HG03575 (cell line): ENCODE measurements around the gene CACNA1D.

Experiments used
- ATAC-seq: cut with Tn5 transposase; IDR thresholded peaks from one replicate; pipeline ENCODE4 v1.9.1; 2021; ENCODE audit not compliant: unreplicated experiment, insufficient number of reproducible peaks, low FRiP score; ENCODE audit errors: extremely low read depth

CACNA1D gene

GRCh38 chr3:53668872-53669271 lies 174.5 kb downstream of the CACNA1D start:
- ATAC-seq = no peak

GRCh38 chr3:53670721-53671120 lies 176.3 kb downstream of the CACNA1D start:
- no peak for ATAC-seq

- no peak for ATAC-seq
These were observed 177.0 kb downstream of the CACNA1D start for GRCh38 chr3:53671192-53671960.

GRCh38 chr3:53671961-53672299 lies 177.5 kb downstream of the CACNA1D start:
- no peak for ATAC-seq

- ATAC-seq = no peak
These were observed 178.6 kb downstream of the CACNA1D start for GRCh38 chr3:53672981-53673380.

GRCh38 chr3:53673722-53674350 lies 179.4 kb downstream of the CACNA1D start:
- ATAC-seq = no peak

DNA sequence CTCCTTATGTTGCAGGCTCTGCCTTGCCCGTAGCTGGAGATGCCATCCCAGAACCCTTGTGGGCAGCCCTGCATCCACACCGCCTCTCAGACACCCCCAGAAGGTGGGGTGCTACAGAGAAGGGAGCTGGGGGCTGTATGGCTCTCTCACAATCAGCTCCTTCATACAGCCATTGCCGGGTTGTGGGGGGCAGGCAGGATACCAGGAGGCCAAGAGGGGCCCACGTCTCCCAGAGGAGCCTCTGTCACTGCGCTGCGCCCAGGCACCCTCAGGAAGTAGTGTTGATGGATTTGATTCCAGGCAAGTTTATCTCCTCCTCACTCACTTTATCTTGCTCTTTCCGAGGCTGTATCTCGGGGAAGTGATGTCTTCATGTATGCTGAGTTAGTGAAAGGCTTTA lies 180.2 kb downstream of the CACNA1D start:
- ATAC-seq = no peak

- no peak for ATAC-seq
These were observed 180.7 kb downstream of the CACNA1D start for GRCh38 chr3:53675022-53675697.

DNA sequence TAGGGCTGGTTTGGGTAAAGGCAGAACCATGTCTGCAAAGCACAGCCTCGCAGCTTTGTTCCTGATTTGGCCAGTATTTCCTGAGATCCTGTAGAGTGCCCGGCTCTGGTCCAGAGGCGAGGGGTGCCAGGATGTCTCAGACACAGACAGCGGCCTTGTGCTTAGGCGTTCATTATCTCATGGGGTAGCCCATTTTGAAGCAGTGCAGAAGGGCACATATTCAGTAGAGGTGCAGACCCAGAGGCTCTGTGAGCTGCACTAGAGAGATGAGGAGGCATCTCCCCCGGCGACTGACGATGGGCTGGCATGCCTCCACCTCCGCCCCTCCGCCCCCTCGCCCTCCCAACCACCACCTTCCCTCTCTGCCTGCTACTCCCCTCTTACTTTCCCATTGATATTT lies 181.5 kb downstream of the CACNA1D start:
- no peak for ATAC-seq

DNA sequence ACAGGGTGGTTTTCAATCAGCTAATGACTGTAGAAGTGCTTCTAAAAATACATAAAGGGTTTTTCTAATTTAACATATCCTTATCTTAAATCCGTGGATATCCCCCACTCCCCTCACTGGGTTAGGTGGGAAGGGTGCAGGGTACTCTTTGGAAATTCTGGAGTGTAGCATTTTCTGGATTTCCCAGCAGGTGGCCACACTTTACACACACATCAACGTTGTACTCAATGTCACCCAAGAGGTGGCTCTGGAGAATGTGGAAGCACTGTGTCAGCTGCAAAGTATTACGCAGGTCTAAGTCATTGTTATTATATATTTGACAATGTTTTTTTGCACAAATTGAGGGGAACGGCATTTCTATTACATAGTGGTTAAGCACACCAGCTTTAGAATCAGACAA lies 183.0 kb downstream of the CACNA1D start:
- ATAC-seq = no peak

DNA sequence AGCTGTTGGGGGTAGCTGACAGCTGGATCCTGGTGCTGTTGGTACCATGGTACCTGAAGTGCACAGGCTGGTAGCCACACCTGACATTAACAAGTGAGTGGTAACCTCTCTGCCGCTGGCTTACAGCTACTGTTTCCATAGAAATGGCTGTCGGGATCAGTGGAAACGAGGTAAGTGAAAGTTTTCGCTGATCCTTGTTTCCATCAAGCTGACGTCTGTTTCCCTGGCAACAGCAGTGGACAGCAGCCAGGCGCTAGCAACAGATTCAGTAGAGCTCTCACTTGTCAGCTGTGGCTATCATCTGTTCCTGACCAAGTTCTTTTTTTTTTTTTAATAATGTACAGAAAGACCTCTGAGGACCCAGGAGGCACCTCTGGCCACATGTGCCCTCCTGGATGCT lies 185.6 kb downstream of the CACNA1D start:
- ATAC-seq = no peak

- no peak for ATAC-seq
These were observed 188.4 kb downstream of the CACNA1D start for GRCh38 chr3:53682807-53683206.

- no peak for ATAC-seq
These were observed 193.7 kb downstream of the CACNA1D start for GRCh38 chr3:53688066-53688465.

- no peak for ATAC-seq
These were observed 194.6 kb downstream of the CACNA1D start for GRCh38 chr3:53688989-53689388.

DNA sequence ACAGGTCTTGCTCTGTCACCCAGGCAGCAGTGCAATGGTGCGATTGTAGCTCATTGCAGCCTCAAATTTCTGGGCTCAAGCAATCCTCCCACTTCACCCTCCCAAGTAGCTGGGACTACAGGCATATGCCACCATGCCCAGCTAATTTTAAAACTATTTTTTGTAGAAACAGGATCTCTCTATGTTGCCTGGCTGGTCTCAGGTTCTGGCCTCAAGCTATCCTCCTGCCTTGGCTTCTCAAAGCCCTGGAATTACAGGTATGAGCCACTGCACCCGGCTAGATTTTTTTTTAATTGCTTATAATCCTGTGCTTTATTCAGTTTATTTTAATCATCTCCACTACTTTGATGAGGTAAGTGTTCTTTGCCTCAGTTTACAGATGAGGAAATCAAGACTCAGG lies 195.3 kb downstream of the CACNA1D start:
- no peak for ATAC-seq

DNA sequence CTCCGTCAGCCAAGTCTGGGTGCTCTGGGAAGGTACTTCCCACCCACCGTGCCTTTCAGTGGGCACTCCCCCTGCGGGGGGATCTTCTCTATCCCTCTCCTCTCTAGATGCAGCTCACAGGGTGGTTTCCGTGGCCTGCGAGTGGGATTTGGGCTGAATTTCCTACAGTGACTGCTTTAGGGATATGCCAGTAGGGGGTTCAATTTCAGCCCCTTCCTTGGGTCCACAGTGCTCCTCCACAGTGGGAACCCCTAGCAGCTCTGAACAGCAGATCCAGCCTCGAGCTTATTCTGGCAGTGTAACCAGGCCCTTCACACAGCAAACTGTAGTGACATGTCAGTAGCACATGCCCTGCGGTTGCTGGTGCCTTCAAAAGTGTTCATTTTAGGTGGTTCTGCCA lies 196.1 kb downstream of the CACNA1D start:
- ATAC-seq = no peak

DNA sequence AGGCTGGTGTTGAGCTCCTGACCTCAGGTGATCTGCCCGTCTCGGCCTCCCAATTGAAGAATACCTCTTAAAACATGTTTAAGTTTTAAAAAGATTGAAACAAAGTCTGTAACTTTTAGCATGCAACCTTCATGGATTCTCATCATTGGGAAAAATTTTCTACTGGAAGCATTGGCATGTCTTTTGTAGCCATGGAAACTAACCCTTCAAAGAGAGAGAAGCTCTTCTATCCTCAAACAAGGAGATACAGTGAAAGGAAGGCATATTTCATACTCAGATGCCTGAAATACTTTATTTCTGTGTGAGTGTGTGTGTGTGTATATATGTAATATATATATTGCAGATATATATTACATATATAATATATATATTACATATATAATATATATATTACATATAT lies 196.9 kb downstream of the CACNA1D start:
- no peak for ATAC-seq

GRCh38 chr3:53691885-53692284 lies 197.5 kb downstream of the CACNA1D start:
- ATAC-seq = no peak

DNA sequence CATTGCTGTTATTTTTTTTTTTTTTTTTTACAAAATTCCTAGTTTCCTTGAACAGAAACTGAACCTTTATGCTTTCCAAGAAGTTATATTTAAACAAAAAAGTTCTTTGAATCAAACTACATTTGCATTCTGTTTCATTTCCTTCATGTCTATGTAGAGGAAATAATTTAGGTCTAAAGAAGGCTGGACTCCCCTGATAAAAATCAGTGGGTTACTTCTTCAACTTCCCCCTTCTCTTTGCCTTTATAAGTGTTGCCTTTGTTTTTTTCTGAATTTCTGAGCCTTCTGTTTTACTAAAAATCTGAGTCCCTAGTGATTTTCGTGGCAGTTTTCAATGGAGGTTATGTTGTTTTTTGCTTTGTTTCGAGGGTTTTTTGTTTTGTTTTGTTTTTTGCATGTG lies 199.0 kb downstream of the CACNA1D start:
- ATAC-seq = no peak

- no peak for ATAC-seq
These were observed 199.6 kb downstream of the CACNA1D start for GRCh38 chr3:53694046-53694445.
